RPMI8226 (cell line): ENCODE measurements around the gene ZNF418.
"Not testable (repeated sequence)": the region's sequence is repeated elsewhere in the genome, so short reads cannot be mapped to it uniquely, and the experiment has no call there.

ENCODE experiments used
- DNase-seq: peaks from one replicate; pipeline ENCODE4 v3.0.0-alpha.2; 2015

Gene ZNF418

GRCh38 chr19:57888560-57889231, 46.5 kb downstream of the ZNF418 start, which contains the start of gene ZNF814:
TSS of gene ZNF814 (minus strand) at chr19:57889037. CDS start at chr19:57888802, 235 bp downstream.
- DNase-seq: peak; percentile 91

- no peak for DNase-seq
These were observed 47.1 kb downstream of the ZNF418 start for GRCh38 chr19:57888107-57888559.

- DNase-seq: peak; percentile 16
These were observed 47.8 kb downstream of the ZNF418 start for GRCh38 chr19:57887195-57887941.

- DNase-seq: no peak
These were observed 49.2 kb downstream of the ZNF418 start for GRCh38 chr19:57886046-57886445.

GRCh38 chr19:57873883-57874799, 61.1 kb downstream of the ZNF418 start:
- not testable (repeated sequence) for DNase-seq

GRCh38 chr19:57872450-57872849, 62.8 kb downstream of the ZNF418 start:
- DNase-seq: no peak
